ENCODE data around the gene CXCR5.

Gene CXCR5

DNA sequence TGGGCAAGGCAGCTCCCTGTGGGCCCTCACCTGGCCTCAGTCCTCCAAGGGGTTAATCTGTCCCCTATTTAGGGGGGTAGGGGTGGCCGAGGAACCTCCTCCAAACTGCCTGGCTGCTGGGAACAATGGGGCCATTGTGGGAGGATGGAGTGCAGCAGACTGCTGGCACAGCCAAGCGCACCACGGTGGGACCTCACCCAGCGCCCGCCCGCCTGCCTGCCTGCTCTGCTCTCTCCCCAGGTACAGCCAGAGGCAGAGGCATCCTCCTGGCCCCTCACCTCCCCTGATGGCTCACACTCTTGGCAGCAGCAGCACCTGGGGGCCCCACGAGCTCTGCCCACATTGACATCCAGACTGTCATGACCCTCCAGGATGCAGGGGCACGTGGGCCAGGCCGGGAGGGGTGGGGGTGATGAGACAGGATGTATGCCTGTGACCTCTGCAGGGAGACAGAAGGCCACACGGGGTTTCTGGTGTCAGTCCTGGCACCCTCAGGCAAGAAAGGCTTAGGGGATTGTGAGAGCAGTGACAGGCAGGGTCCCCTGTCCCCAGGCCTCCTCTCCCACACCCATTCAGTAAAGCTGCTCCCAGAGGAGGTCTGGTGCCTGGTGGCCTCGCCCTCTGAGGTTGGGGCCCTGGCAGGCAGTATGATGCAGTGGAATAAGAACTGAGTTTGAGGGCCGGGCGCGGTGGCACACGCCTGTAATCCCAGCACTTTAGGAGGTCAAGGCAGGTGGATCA is 30.7 kb downstream of the CXCR5 start:
- DNase-seq = no peak

DNA sequence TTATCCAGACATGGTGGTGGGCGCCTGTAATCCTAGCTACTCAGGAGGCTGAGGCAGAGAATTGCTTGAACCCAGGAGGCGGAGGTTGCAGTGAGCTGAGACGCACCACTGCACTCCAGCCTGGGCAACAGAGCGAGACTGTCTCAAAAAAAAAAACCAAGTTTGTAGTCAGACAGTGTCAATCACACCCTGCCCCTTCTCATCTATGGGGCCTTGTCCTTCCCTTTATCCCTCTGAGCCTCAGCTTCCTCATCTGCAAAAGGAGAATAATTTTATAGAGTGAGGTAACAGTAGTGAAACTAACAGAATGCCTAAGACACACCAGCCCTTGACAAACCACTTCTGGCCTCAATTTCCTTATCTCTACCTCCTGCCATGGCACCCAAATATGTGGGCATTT is 31.3 kb downstream of the CXCR5 start:
- no peak for DNase-seq

DNA sequence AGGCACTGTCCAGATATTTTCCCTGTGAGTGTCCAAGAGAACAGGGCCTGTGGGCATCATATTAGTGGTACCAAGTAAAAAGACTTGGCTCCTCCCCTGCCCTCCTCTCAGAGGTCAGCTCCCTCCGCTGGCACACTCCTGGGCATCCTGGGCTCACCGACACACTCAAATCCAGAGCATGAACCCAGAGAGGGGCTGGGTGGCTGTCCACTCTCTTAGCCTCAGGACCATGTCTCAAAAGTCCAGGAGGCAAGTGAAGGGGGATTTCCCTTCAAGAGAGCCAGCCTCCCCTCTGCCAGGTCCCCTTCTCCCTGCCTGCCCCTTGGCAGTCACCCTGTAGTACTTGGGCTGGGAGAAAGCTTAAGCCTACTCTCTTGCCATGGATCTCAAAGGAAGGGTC is 31.7 kb downstream of the CXCR5 start:
- no peak for DNase-seq

DNA sequence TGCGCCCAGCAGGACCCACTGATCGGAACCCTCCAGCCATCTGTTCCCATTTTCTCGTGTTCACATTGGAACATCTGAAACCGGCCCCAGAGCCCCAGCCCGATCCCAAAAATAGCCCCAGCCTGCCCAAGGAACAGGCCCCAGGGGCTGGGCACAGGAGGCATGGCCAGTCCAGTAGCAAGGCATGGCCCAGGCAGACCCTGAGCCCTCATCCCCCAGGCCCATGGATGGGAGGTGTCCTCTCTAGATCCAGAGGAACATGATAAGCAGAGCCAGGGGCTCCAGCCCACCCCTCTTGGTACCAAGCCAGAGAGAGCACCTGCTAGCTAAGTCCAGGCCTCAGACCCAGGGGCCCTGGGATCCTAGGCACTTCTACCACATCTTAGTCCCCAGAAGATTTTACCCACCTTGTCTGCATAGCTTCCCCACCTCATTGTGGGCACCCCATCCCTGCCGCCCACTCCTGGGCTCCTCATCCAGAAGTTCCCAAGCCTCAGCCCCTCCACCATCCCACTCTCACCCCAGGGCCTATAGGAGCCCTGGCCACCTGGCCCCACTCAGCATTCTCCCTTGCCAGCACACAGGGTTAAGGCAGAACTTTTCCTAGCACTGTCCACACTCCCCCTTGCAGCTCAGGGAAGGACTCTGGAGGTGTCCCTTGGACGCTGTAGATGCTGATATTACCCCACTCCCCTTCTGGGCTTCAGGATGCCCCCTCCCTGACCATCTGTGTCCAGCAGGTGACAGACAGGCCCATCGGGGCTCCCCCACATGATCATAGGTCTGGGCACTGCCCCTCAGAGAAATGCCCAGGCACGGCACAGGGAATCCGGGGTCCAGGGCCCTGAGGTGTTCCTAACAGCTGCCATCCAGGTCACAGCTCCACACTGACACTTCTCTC is 32.5 kb downstream of the CXCR5 start:
- no peak for DNase-seq

DNA sequence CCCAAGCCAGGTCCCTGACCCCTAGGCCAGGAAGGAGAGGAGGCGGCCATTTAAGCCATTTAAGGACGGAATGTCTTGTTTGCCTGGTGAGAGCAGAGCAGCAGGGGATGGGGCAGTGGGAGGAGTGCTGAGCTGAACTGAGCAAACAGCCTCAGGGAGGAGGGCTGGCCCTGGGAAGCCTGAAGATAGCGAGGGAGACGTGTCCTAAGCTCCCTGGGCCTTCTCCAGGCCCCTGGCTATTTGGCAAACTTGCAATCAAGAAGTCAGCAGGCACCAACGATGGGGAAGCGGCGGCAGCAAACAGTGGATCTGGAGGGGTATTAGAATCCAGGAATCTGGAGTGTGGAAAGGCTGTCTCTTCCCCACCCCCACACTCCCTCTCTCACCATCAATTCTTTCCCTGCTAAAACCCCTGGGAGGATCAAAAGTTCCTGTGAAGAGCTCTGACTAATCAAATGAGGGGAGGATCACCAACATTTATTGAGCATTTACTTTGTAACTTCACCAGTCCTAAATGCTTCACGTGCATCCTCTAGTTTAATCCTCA is 33.2 kb downstream of the CXCR5 start:
- no peak for DNase-seq

DNA sequence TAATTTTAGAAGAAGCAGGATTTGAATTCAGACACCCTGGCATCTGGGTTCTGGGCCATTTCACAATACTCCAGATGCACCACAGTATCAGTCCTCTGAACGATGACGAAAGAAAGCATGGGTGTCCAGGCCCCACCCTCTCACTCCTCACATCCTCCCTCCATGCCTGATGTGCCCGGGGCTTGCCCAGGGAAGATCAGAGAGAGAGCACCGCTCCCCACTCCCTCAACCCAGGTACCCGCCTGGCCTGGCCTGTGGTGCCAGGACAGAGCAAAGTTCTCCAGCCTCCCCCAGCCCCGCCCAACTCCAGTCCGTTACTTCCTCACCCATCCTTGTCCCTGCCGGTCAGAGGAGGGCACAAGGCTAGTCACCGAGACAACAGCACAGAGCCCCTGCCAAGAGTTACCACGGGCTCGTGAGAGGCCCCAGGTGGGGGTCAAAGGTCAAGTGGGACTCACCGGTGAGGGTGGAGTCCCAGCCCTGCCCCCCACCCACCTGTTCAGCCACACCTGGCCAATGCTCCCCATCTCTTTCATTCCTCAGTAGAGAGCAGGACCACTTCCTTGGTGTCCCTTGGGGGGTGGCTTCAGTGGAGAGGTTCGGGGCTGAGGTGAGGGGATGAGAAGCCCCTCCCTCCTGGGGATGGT is 33.9 kb downstream of the CXCR5 start:
- peak; percentile 69 for DNase-seq

DNA sequence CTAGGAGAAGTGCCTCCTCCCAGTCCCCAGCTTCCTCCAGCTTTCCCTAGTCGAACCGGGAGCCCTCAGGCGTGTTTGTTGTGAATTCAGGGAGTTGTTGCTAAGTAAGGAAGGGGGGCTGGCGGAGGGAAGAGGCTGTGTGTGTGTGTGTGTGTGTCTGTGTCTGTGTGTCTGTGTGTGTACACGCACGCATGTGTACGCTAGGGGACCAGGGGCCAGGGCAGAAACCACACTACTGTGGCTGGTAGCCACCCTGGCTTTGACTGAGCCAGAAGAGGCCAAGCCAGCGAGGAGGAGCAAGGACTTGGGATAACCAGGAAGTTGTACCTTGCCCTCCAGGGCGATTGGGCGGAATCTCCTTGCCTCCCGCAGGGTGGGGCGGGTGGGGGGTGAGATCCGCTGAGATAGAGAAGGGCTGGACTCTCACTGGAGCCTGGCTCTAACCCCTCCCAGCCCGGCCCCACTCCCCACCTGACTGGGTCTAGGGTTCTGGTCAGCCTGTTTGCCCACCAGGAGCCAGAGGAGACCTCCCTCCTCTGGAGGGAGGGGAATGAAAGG is 34.5 kb downstream of the CXCR5 start:
- peak; percentile 73 for DNase-seq

DNA sequence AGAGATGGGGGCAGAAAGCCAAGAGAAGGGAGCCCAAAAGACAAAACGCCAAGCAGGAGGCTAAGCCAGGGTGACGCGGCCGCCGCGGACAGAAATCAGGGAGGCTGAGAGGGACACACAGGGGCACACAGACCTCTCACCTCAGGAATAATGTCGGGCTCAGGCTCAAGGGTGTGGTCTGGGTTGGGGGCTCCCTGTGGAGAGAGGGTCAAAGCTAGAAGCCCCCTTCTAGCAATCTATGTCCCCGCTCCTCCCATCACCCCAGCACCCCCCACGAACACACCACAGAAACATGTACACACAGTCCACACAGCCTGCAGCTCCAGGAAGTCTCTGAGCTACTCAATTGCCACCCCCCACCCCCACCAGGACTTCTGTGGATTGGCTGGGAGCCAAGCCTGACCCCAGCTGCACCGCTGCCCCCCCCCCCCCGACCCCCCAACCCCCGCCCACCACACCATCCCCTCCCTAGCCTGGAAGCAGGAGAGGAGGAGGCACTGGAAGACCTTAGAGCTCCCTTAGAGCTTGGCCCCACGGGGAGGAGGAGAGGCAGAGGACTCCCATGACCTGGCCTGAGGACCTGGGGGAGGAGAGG is 35.1 kb downstream of the CXCR5 start:
- DNase-seq = no peak

DNA sequence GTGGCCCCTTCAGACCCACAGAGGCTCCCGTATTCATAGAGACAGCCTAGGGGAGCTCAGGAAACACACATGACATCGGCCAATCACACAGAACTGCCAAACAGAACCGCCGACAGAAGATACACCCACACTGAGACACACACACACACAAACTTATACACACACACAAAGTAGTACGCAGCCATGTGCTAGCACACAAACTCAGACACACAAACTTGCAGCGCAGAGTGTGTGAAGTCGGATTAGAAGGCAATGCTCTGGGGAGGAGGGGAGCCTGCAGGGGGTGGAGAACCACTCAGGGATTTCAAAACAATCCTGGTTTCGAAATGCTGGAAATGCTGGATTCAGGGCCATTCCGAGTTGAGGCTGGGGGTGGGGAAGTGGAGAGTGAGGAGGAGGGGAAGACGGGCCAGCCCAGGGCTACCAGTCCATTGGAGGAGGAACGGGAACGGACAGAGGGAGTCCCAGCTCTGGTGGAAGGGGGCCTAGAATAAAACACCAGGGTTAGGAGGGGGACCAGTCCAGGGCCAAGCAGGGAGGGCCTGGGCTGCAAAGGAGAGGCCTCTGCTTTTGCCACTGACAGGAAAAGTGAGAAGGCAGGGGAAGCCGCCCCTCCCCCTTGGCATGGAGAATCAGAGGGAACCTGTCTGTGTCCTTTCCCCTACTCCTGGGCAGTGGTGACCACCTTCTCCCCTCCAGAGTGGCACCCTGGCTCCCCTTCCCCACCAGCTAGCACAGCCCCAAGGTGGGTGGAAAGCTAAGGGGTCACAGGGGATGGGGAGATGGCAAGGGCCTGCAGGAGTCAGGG is 37.6 kb downstream of the CXCR5 start:
- DNase-seq = peak; percentile 64

DNA sequence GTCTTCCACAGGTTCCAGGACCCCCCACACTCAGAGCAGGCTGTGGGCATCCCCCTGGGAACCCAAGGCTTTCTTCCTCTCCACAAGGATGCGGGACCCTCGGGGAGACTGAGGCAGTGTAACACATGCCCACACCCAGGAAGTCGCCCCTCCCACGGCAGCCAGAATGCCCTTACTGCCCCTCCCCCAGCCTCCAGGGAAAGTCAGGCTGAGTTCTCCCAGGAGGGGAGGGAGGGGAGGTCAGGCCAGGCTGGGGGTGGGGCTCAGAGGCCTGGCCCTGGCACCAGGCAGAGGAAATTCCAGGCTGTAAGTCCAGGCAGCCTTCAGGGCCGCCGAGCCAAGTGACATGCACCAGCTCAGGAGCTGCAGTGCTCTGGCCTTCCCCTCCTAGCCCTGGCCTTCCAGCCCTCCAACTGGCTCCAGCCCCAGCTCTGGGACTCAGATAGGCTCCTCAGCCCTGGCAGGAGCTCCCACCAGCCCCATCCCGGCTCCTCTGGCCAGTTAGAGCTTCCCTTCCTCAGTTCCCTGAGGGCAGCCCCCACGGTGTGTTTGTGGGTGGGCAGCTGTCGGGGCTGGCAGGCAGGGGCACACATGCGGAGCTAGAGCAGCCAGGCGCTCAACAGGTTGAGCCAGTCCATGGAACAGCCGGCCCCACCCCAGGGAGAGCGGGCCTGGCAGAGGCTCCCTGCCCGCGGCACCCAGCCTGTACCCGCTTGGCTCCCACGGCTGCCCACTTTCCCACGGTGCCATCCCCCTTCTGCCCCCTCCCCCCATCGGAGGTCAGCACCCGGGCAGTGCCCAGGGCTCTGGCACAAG is 38.4 kb downstream of the CXCR5 start:
- peak; percentile 59 for DNase-seq

DNA sequence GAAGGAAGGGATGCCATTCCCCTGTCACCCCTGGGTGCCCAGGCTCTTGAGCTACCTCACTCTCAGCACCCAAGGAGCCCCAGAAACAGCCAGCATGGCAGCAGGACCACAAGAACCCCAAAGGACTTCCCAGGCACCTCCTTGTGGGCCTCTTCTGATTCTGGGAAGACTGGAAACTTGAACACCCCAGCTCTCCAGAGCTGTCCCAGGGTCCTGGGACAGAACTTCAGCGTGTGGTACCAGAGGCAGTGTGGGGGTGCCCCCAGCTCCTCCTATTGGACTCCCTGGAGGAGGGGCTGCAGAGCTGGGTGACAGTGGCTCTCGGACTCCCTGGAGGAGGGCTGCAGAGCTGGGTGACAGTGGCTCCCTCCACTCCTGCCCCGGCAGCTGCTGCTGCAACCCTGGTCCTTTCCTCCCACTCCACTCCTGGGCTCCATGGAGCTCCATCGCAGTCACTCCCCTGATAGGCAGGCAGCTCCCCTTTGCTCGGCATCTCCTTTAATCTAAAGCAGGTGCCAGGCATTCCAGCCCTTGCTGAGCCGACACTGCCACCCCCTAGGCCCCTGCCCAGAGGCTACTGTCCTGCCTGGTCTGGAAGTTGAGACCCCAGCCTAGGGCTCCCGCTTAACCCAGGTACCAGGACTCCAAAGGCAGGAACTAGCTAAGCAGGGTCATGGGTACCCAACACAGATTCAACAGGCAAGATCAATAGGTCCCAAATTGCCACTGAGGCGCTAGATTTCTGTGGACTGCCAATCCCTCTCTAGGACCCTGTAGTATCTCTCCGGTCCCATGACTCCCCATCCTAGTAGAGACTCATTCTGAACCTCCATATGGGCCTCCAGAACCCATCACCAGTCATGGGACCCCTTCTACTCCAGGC is 39.3 kb downstream of the CXCR5 start:
- DNase-seq = no peak

DNA sequence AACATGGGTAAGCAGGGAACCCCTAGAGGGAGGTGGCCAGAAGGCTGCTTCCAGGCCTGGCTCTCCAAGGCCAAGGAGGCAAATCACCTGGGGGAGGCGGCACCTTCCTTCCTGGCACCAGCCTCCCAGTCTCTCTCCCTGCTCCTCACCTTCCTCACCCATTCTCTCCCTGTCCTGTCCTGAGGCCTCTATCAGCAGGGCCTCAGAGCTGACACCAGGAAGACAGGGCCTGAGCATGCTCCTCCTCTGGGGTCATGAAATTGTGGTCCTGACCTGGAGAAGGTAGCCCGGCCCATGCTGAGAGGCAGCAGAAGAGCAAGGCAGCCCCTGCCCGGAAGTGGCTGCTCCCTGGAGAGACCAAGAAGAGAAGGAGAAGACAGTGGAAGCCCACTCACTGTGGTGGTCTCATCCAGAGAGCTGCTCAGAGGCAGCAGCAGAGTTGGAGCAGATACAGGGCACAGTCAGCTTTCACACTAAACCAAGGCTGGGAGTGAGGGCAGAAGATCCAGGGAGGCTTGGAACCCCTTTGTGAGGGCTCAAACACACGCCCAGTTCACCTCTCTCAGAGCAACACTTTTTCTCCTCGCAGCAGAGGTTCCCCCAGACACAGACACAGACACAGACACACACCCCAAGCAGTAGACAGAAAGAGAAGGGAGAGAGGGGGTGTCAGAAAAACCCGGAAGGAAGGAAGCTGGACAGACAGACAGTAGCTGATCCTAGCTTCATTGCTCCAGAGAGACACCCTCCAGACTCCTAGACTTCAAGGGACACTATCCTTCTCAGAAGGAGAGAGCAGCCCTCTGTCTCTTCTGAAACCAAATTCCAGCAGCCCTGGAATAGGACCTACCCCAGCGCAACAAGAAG is 40.3 kb downstream of the CXCR5 start:
- DNase-seq = no peak

DNA sequence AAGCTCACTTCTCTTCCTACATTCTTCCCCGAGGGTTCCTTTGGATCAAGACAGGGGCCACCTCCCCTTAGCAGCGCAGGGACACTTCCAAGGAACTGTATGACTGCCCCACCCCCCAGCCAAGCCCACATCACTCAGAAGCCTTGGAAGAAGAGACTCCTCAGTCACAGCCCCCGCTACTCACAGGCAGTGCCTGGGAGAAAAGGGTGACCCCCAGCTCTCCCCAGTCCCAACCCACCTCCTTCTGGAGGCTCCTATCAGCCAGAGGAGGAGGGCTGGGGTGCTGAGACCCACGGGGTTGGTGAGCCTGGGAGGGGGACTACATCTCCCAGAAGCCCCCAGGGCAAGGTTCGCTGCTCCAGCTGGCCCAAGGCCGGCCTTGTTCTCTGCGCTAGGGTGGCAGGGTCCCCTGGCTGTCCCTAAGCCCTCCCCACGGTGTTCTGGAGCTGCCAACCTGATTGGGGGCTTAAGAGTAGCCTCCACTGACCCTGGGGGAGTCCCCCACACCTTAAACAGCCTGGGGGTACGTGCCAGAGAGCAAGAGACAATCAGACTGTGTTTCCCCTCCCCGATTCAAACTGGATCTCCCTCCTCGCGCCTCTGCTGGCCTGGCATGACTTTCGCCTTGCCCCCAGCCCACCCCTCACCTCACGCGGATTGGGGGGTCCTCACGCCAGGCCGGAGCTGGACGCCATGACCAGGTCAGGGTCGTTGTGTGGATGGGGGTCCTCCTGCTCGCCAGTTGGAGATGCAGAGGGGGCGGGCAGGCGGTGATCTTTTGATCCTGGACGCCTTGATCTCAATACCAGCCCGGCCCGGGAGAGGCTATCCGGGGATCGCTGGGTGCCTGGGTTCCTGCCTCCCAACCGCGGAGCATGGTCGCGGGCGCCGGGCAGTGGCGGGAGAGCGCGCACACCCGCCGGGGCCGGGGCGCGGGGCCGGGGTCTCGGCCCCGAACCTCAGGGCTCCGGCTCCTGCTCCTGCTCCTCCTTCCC is 41.2 kb downstream of the CXCR5 start:
- peak; percentile 23 for DNase-seq

DNA sequence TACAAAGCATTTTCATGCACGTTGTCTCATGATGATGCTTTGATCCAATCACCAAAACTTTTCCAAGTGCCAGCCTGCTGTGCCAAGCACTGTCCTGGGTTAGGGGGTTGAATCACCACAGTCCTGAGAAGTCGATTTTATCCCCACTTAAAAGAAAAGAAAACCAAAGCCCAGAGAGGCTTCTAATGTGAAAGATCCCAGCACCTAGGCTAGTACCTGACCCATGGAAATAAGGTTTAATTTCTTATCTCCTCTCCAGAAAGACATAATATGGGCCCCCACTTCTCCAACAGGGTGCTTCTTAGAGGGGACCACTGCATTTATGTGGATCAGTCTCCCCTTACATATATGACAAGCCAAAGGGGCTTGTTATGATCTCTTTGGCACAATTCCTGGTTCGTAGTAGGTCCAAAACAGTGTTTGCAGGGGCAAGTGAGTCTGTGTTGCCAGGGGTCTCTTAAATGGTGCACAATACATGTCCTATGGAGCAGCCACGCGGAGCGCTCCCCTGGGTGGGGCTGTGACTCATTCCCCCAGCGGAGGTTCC is 43.9 kb downstream of the CXCR5 start:
- DNase-seq = no peak

DNA sequence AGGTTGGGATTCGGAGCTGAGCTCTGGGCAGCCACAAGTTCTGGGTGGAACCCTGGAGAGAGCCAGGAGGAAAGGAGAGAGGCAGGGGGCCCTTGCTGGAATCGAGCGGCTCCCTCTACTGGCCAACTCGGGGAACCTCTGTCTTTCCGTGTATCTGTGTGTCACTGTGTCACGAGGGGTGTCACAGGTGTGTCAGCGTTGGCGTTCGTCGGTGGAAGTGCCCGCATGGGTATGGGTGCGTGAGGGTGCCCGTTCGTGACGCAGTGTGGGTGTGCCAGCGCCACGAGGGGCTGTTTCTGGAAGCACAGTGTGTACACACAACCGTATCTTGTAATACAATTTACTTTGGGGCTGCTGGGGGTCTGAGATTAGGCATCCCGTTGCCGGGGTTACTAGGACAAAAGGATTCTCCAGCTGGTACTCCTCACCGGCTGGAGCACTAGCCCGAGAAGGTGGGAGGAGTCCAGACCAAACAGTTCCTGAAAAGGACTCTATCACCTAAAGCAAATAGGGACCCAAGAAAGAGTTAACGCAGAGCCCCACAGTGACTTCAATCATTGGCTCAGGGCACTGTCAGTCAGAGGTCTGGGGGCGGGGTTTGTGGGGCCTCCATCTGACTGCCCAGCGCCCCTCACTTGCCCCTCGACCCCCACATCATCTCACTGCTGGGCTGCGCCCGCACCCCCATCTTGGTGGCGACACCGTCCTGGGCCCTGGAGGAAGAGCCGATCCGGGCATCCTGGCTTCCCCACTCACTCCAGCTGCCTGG is 44.6 kb downstream of the CXCR5 start:
- peak; percentile 90 for DNase-seq

DNA sequence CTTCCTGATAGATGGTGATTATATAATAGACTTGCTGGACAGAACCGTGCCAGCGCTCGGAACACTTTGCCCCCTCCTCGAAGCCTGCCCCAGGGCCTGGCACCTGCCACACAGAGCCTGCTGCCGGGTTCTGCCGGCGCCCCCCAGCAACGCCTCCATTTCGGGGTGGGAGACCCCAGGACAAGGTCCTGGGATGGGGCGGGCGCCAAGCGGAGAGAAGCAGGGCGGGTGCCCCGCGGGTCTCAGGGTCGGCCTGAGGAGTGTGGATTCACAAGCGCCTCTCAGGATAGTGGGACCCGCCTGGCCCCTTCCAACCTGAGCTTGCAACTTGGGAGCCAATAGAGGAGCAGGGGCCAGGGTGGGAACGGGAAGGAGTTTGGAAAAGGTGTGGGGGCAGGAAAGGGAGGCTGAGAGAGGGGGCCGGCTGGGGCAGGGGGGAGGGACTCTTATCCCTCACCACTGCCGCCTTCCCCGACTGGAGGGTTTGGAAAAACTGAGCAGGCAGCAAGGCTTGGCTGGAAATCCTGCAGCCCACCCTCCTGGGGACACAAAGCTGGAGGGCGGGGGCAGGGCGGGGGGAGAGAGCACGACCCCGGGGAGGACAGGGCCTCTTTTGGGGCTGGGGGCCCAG is 45.3 kb downstream of the CXCR5 start:
- no peak for DNase-seq

Measured in kidney glomerular epithelial cell (primary cell).